Stimulated activated CD4-positive, alpha-beta T cell treated with anti-CD3 and anti-CD28 coated beads, Interleukin-4, amount 100 ng/mL, for 48 hours (primary cell): ENCODE measurements around the gene AGGF1.
"Not testable (repeated sequence)": the region's sequence is repeated elsewhere in the genome, so short reads cannot be mapped to it uniquely, and the experiment has no call there.

Experiments used
- DNase-seq, 2 donors: peaks; one replicate each; pipeline ENCODE4 v3.0.0-alpha.2; 2020; ENCODE audit warnings: low read depth in 2 of 2

AGGF1 gene

GRCh38 chr5:77086368-77086688 lies 56.1 kb downstream of the AGGF1 start:
- DNase-seq: no peak

- peak; percentile 24 to 26 for DNase-seq
Measured at GRCh38 chr5:77086689-77087483, 56.7 kb downstream of the AGGF1 start, which contains the start of gene ZBED3. Gene ZBED3 (minus strand): TSS chr5:77087285. CDS start chr5:77077878, 9,407 bp downstream.

- no peak for DNase-seq
Measured at GRCh38 chr5:77087484-77088261, 57.5 kb downstream of the AGGF1 start.

- no peak for DNase-seq
Measured at GRCh38 chr5:77095189-77095588, 65.0 kb downstream of the AGGF1 start.

GRCh38 chr5:77101298-77101697 lies 71.1 kb downstream of the AGGF1 start:
- DNase-seq: no peak

GRCh38 chr5:77102549-77102948 lies 72.3 kb downstream of the AGGF1 start:
- no peak for DNase-seq

- no peak for DNase-seq
Measured at GRCh38 chr5:77103457-77103856, 73.3 kb downstream of the AGGF1 start.

- no peak for DNase-seq
Measured at GRCh38 chr5:77104813-77105212, 74.6 kb downstream of the AGGF1 start.

GRCh38 chr5:77107035-77107434 lies 76.8 kb downstream of the AGGF1 start:
- DNase-seq: not testable (repeated sequence)
